Stimulated activated CD4-positive, alpha-beta T cell treated with anti-CD3 and anti-CD28 coated beads, Interleukin-15, amount 100 ng/mL, for 24 hours (primary cell): ENCODE measurements around the gene ENAM.
A peak's percentile ranks its signal among the peaks of the same experiment; 100 is the strongest.
"Not testable (repeated sequence)": the region's sequence is repeated elsewhere in the genome, so short reads cannot be mapped to it uniquely, and the experiment has no call there.

Source experiments
- DNase-seq: peaks from one replicate; pipeline ENCODE4 v3.0.0-alpha.2; 2020

Gene ENAM

GRCh38 chr4:70682142-70682541 lies 53.6 kb downstream of the ENAM start:
- DNase-seq = not testable (repeated sequence)

GRCh38 chr4:70687392-70687791 lies 58.8 kb downstream of the ENAM start:
- DNase-seq = peak; percentile 25

- peak; percentile 96 for DNase-seq
Observed at GRCh38 chr4:70687821-70688794, 59.6 kb downstream of the ENAM start, which contains the start of gene UTP3. Gene UTP3 (plus strand): TSS chr4:70688532. CDS start chr4:70688678, 146 bp downstream.

GRCh38 chr4:70688795-70689231 lies 60.3 kb downstream of the ENAM start:
- DNase-seq = peak; percentile 46

- DNase-seq = no peak
Observed at GRCh38 chr4:70691661-70692060, 63.1 kb downstream of the ENAM start.

GRCh38 chr4:70694633-70695032 lies 66.1 kb downstream of the ENAM start:
- not testable (repeated sequence) for DNase-seq
